Measurements from ENCODE around the gene TNK1. TPM values are rescaled to one million over a fixed set of nuclear protein-coding genes. Genes with fewer than 3 reads are reported as not detected.

Gene TNK1
- total and polyA plus RNA-seq, 12 donors = 1.1 to 4.4 (median 2.1) TPM

DNA sequence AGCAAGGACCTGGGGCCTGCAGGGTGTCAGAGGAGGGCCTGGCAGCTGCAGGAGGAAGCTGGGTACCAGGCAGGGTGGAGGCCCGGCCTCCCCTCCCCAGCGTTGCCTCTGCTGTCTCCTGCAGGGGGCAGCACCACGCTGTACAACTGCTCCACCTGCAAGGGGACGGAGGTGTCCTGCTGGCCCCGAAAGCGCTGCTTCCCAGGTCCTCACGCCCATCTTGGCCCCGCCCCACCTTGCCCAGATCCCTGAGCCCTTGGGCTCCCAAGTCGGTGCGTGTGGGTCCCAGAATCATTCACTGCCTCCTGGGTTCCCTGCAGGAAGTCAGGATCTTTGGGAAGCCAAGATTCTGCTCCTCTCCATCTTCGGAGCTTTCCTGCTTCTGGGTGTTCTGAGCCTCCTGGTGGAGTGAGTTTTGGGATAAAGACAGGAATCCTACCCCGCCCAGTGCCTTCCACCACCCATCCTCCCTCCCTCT, 24.8 kb upstream of the TNK1 start:
- ATAC-seq (peak in 4 of 8 donors; percentile 22 to 39 (median 36)), DNase-seq (peak; percentile 77 to 84)
- WGBS, 2 donors = 13 to 14% methylated on average over 11 to 12 of the region's 12 CpGs
- peak overlapping the region in 5 of 10 donors; percentile 4 to 34 (median 16) for H3K27ac ChIP-seq
- TF ChIP-seq CTCF (IDR thresholded peaks at IDR 0.05) = peak; percentile 64 to 92 (median 85)
- intact Hi-C loops (cut with DNase I) = loop anchor here in 9 of 10 donors (1.0 to 10.0 kb wide), 11 partner anchors 36 to 329 kb away; partner anchors contain the start of genes FGF11 (in 5 of the 9), TMEM102 (in 5 of the 9), SENP3 (in 4 of the 9) and PLSCR3 (in 2 of the 9)
- H3K36me3 ChIP-seq = no peaks in the 10 kb centered on the region
- no peaks in the 10 kb centered on the region for H3K9me3 ChIP-seq
- peaks cover 6 to 42% (median 31%) of the 10 kb centered on the region in 9 donors for H3K4me1 ChIP-seq
- peak overlapping the region in 1 of 10 donors; percentile 12 for H3K4me3 ChIP-seq
- no peaks in the 10 kb centered on the region for H3K27me3 ChIP-seq

- ATAC-seq (no peak), DNase-seq (no peak)
- Histone ChIP-seq H3K4me3 (no peak overlapping the region), H3K27me3 (no peaks in the 10 kb centered on the region), H3K4me1 (peaks cover 6 to 42% (median 29%) of the 10 kb centered on the region in 9 donors), H3K9me3 (no peaks in the 10 kb centered on the region), H3K27ac (no peak overlapping the region), H3K36me3 (no peaks in the 10 kb centered on the region)
- WGBS, 2 donors = 53 to 71% methylated on average over 8 of the region's 8 CpGs
- TF ChIP-seq CTCF (IDR thresholded peaks at IDR 0.05) = no peak
- intact Hi-C loops (cut with DNase I) = loop anchor here in 9 of 10 donors (1.0 to 10.0 kb wide), 11 partner anchors 36 to 328 kb away; partner anchors contain the start of genes FGF11 (in 5 of the 9), TMEM102 (in 5 of the 9), SENP3 (in 4 of the 9) and PLSCR3 (in 2 of the 9)
Measured at GRCh38 chr17:7356756-7357155, 24.1 kb upstream of the TNK1 start.

DNA sequence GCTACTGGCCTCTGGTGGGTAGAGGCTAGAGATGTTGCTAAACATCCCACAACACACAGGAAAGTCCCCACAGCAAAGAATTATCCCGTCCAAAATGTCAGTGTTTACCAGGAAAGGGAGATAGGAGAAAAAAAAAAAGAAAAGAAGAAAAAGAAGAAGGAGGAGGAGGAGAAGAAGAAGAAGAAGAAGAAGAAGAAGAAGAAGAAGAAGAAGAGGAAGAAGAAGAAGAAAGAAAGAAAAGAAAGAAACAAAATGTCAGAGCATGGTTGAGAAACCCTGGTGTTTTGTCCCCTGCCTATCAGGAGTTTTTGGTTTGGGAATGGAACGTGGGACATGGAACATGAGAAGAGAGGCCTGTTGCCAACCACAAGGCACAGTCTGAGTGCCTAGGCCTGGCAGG, 23.5 kb upstream of the TNK1 start:
- no peak for ATAC-seq
- peaks cover 6 to 39% (median 27%) of the 10 kb centered on the region in 9 donors for H3K4me1 ChIP-seq
- H3K27ac ChIP-seq = no peak overlapping the region
- no peaks in the 10 kb centered on the region for H3K27me3 ChIP-seq
- intact Hi-C loops (cut with DNase I) = loop anchor here in 8 of 10 donors (2.0 to 10.0 kb wide), 10 partner anchors 35 to 327 kb away; partner anchors contain the start of genes FGF11 (in 5 of the 8), SENP3 (in 4 of the 8), TMEM102 (in 4 of the 8) and PLSCR3 (in 2 of the 8)
- no peaks in the 10 kb centered on the region for H3K36me3 ChIP-seq
- no peaks in the 10 kb centered on the region for H3K9me3 ChIP-seq
- no peak overlapping the region for H3K4me3 ChIP-seq
- no peak for TF ChIP-seq CTCF (IDR thresholded peaks at IDR 0.05)
- no peak for DNase-seq
- 54 to 62% methylated on average over 2 of the region's 2 CpGs for WGBS, 2 donors

DNA sequence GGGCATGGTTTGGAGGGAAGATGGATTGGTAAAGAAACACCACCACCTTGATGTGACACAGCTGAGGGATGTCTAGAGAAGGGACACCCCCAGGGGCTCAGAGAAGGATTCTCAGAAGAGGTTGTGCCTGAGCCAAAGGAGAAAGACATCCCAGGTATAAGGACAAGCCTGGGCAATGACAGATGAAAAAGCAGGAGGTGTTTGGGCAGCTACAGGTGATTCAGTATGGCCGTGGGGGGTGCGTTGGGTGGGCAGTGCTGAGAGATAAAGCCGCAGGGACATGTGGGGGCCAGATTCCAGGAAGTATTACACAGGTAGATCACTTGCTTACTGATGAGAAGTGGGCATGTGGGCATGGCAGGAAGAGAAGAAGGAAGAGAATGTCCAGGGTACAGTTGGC, 19.0 kb upstream of the TNK1 start:
- TF ChIP-seq CTCF (IDR thresholded peaks at IDR 0.05) = no peak

More for the DNA sequence above, 19.0 kb upstream of the TNK1 start:
- Histone ChIP-seq H3K4me3 (no peak overlapping the region), H3K36me3 (no peaks in the 10 kb centered on the region), H3K27ac (no peak overlapping the region), H3K4me1 (no peaks in the 10 kb centered on the region), H3K27me3 (no peaks in the 10 kb centered on the region), H3K9me3 (no peaks in the 10 kb centered on the region)
- no peak for ATAC-seq
- WGBS, 2 donors = 65 to 77% methylated on average over 3 of the region's 3 CpGs
- intact Hi-C loops (cut with DNase I) = loop anchor here in 1 of 10 donors (10.0 kb wide), 1 partner anchor 153 kb away; no protein-coding TSS in a partner anchor
- no peak for DNase-seq
